ENCODE measurements around the gene WDFY2.
"Not testable (repeated sequence)": the region's sequence is repeated elsewhere in the genome, so short reads cannot be mapped to it uniquely, and the experiment has no call there.

WDFY2 gene

GRCh38 chr13:51629491-51630287 is 45.4 kb downstream of the WDFY2 start:
- DNase-seq (ENCODE audit: low read depth in 3 of 3, low spot score in 1 of 3) = no peak

DNA sequence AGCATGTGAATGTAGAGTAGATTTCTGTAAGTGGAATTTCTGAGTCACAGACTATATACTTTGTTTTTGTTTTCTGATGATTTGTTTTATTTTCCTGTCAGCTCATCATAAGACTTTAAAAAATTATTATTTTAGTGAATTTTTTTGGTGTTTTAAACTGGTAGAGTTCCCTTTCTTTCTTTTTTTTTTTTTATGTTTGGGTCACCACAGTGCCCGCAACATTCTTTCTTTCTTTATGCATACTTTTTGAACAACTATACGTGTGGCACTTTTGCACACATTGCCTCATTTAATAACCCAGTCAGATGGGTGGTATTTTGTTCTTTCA is 46.0 kb downstream of the WDFY2 start:
- DNase-seq (ENCODE audit: low read depth in 3 of 3, low spot score in 1 of 3) = no peak

- no peak for DNase-seq (ENCODE audit: low read depth in 3 of 3, low spot score in 1 of 3)
Observed at GRCh38 chr13:51632591-51633362, 48.5 kb downstream of the WDFY2 start.

DNA sequence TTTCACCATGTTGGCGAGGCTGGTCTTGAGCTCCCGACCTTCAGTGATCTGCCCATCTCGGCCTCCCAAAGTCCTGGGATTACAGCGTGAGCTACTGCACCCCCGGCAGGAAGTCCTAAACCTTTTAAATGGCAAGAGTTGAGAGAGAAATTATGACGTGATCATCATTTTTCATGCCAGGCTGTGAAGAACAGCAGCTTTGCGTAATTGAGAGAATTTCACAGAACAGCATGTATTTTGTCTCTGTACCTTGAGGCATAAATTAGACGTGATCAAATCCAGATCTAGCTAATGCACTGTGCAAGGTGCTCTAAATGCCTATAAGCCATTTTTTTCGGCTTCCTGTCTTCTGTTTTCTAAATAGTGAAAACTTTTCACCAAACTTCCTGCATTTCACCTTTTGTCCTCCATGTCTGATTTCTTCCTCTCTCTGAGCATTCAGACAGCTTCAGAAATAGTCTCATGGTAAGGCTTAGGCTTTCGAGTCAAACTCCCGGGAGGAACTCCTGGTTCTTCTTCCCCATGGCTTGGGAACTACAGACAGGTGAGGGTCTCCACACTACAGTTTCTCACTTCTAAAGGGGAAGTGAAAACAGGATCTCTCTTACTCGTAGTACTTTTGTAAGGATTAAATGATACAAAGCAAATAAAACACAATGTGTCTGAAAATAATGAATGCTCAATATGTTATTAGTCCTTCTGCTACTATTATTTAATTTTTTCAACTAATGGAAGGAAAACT is 51.0 kb downstream of the WDFY2 start:
- no peak for DNase-seq (ENCODE audit: low read depth in 3 of 3, low spot score in 1 of 3)

DNA sequence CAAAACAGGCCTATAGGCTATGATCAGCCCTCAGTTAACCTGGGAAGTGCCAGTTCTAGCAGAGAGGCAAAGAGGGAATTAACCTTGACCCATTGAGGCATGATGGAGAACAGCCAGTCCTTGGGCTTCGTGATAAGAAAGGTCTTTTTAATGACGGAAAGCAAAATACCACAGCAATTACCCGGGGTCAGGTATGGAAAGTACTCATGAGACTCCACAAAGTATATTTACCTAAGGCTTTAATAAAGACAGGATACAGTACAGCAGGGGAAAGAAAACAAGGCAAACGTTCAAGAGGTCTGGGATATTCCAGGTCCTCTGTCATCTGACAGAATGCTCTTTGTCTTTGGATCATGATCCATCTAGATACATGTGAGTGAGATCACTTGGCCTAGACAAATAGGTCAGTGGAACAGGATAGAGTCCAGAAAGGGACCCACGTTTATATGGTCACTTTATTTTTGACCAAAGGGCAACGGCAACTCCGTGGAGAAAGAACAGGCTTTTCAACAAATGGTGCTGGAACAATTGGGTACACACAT is 52.2 kb downstream of the WDFY2 start:
- DNase-seq (ENCODE audit: low read depth in 3 of 3, low spot score in 1 of 3) = no peak

DNA sequence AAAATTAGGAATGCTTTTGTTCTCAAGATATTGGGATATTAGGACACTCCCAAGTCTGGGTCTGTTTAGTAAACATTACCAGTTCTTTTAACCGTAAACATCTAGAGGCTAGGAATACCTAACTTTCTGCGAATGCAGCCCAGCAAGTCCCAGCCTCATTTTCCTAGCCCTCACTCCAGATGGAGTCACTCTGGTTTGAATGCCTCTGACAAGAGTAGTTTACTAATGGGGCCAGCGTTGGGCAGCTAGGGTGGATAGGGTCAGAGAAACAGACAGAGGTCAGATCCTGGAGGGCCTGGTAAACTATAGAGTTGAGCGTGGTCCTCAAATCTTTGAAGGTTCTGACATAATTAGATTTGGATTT is 53.6 kb downstream of the WDFY2 start:
- no peak for DNase-seq (ENCODE audit: low read depth in 3 of 3, low spot score in 1 of 3)

- no peak for DNase-seq (ENCODE audit: low read depth in 3 of 3, low spot score in 1 of 3)
Observed at GRCh38 chr13:51638216-51638871, 54.1 kb downstream of the WDFY2 start.

DNA sequence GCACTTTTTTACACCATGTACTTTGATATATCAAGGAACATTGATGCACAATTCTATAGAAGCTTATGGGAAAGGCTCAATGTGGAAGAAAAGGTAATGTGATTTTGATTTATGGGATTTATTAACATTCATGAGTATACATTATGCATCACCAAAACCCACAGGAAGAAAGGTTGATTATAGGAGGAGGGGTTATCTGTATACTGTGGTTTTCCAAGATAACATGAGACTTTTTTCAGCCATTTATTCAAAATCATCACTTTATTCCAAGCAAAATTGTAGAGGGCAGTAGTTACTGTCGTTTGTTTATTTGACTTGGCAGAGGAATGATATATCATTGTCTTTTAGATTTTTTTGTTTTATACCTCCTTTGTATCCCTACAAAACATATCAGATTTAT is 54.9 kb downstream of the WDFY2 start:
- DNase-seq (ENCODE audit: low read depth in 3 of 3, low spot score in 1 of 3) = no peak

DNA sequence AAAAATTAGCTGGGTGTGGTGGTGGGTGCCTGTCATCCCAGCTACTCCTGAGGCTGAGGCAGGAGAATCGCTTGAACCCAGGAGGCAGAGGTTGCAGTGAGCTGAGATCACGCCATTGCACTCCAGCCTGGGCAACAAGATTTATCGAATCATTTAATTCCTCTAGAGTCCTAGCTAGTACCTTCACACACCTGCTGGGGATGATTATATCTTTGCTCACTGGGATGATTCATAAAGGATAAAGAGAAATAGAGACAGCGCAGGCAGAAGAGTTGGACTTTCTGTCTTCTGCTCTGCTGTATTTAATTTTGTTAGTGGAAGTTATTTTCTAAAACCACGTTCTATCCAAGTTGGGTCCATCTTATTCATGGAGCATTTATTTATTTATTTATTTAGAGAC is 56.4 kb downstream of the WDFY2 start:
- not testable (repeated sequence) for DNase-seq (ENCODE audit: low read depth in 3 of 3, low spot score in 1 of 3)

- no peak for DNase-seq (ENCODE audit: low read depth in 3 of 3, low spot score in 1 of 3)
Observed at GRCh38 chr13:51643105-51643881, 59.0 kb downstream of the WDFY2 start.

GRCh38 chr13:51643882-51644281 is 59.6 kb downstream of the WDFY2 start:
- DNase-seq (ENCODE audit: low read depth in 3 of 3, low spot score in 1 of 3) = no peak

GRCh38 chr13:51644654-51645053 is 60.4 kb downstream of the WDFY2 start:
- DNase-seq (ENCODE audit: low read depth in 3 of 3, low spot score in 1 of 3) = no peak

- no peak for DNase-seq (ENCODE audit: low read depth in 3 of 3, low spot score in 1 of 3)
Observed at GRCh38 chr13:51645154-51645650, 60.9 kb downstream of the WDFY2 start.

- DNase-seq (ENCODE audit: low read depth in 3 of 3, low spot score in 1 of 3) = no peak
Observed at GRCh38 chr13:51645761-51646670, 61.8 kb downstream of the WDFY2 start.

- DNase-seq (ENCODE audit: low read depth in 3 of 3, low spot score in 1 of 3) = no peak
Observed at GRCh38 chr13:51647067-51647466, 62.8 kb downstream of the WDFY2 start.

- not testable (repeated sequence) for DNase-seq (ENCODE audit: low read depth in 3 of 3, low spot score in 1 of 3)
Observed at GRCh38 chr13:51652193-51652592, 67.9 kb downstream of the WDFY2 start.

GRCh38 chr13:51659276-51660127 is 75.2 kb downstream of the WDFY2 start:
- no peak for DNase-seq (ENCODE audit: low read depth in 3 of 3, low spot score in 1 of 3)

DNA sequence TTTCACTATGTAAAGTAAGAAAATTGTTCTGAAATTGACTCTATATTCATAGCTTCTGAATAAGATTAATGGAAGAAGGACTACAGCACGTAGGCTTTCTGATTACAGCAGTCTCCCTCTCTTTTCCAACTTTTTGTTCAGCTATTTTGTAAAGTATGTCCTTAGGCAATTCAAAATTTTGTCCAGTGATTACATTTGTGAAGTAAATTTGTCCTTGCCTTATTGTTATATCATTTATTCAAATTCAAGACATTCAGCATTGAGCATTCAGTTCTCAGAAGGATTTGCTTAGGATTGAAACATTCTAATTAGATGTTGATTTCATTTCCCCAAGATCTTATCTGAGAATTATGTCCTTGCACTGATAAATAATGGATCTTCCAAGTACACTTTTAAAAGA is 76.6 kb downstream of the WDFY2 start:
- no peak for DNase-seq (ENCODE audit: low read depth in 3 of 3, low spot score in 1 of 3)
